H1 (cell line): ENCODE data around the gene PLPP7. TPM values are rescaled to one million over a fixed set of nuclear protein-coding genes. Genes with fewer than 3 reads are reported as not detected.

Source experiments
- CTCF ChIA-PET: fragments of 300-600 bp; sonication (Branson Sonifier 250); formaldehyde crosslinking; loops from one replicate; lab custom pipeline; 2021; ENCODE audit not compliant: partially characterized antibody; lab: Charles Lee
- POLR2A ChIA-PET: fragments of 300-600 bp; sonication (Branson Sonifier 250); formaldehyde crosslinking; loops from one replicate; lab custom pipeline; 2021; ENCODE audit warnings: inconsistent platforms; ENCODE audit not compliant: partially characterized antibody; lab: Charles Lee
- DNase-seq, 2 experiments: peaks; one replicate each; pipeline versions ENCODE4 v3.0.0 to v3.0.0-alpha.2; 2010 to 2022; ENCODE audit warnings: low spot score in 2 of 2, low read depth in 1 of 2, mixed read lengths in 1 of 2
- FAIRE-seq: peaks from 2 replicates; lab custom pipeline; 2011; peaks lifted over from hg19 to GRCh38; lab: Jason Lieb, UNC
- H2AFZ ChIP-seq: 2 replicates; pipeline ENCODE4 v1.8.1; 2012; ENCODE audit warnings: low read length, inconsistent platforms
- H2AK5ac ChIP-seq: 2 replicates; pipeline ENCODE4 v1.6.1; 2013; ENCODE audit warnings: low read depth, low read length
- H2BK120ac ChIP-seq: replicated peaks from 2 replicates; pipeline ENCODE3; 2013; ENCODE audit warnings: low read depth, low read length, inconsistent platforms
- H2BK12ac ChIP-seq: 2 replicates; pipeline ENCODE4 v1.6.1; 2013; ENCODE audit warnings: low read depth, low read length
- H2BK15ac ChIP-seq: 2 replicates; pipeline ENCODE4 v1.6.1; 2013; ENCODE audit warnings: low read length
- H2BK20ac ChIP-seq: 2 replicates; pipeline ENCODE4 v1.6.1; 2013; ENCODE audit warnings: low read length
- H2BK5ac ChIP-seq: 2 replicates; pipeline ENCODE4 v1.6.1; 2013; ENCODE audit warnings: low read depth, low read length
- H3K14ac ChIP-seq: 2 replicates; pipeline ENCODE4 v1.6.1; 2013; ENCODE audit warnings: inconsistent platforms; ENCODE audit not compliant: insufficient read length
- H3K18ac ChIP-seq: 2 replicates; pipeline ENCODE4 v1.6.1; 2013; ENCODE audit warnings: low read length; ENCODE audit errors: extremely low read depth
- H3K23ac ChIP-seq: 2 replicates; pipeline ENCODE4 v1.6.1; 2013; ENCODE audit warnings: inconsistent platforms; ENCODE audit not compliant: insufficient read length
- H3K23me2 ChIP-seq: 2 replicates; pipeline ENCODE4 v1.6.1; 2013; ENCODE audit warnings: low read depth, low read length
- H3K27ac ChIP-seq: 2 replicates; pipeline ENCODE4 v1.6.1; 2011; ENCODE audit warnings: low read depth, low read length, inconsistent platforms
- H3K27me3 ChIP-seq, 4 experiments: replicated peaks in 1 of 4; 1 replicate in 1 of 4; 2 replicates in 3 of 4; pipeline versions ENCODE4 v1.6.1 to v1.8.1; 2011 to 2013; ENCODE audit warnings: low read length in 3 of 4, mild to moderate bottlenecking in 3 of 4, inconsistent platforms in 2 of 4, mixed read lengths in 2 of 4, moderate library complexity in 1 of 4; ENCODE audit not compliant: control insufficient read depth in 3 of 4, insufficient read depth in 3 of 4; ENCODE audit errors: extremely low read depth in 1 of 4
- H3K36me3 ChIP-seq, 4 experiments: 2 replicates each; pipeline versions ENCODE4 v1.6.1 to v1.8.1; 2011 to 2013; ENCODE audit warnings: mild to moderate bottlenecking in 4 of 4, low read length in 3 of 4, moderate library complexity in 2 of 4, control low read depth in 1 of 4, inconsistent platforms in 1 of 4; ENCODE audit not compliant: insufficient read depth in 4 of 4, control insufficient read depth in 2 of 4
- H3K4ac ChIP-seq: replicated peaks from 2 replicates; pipeline ENCODE3; 2013; ENCODE audit warnings: low read length, low read depth, mixed read lengths, inconsistent platforms; ENCODE audit not compliant: insufficient read length
- H3K4me1 ChIP-seq, 4 experiments: replicated peaks in 1 of 4; 1 replicate in 1 of 4; 2 replicates in 3 of 4; pipeline versions ENCODE4 v1.6.1 to v1.8.1; 2011 to 2013; ENCODE audit warnings: low read length in 3 of 4, inconsistent platforms in 2 of 4, mixed read lengths in 1 of 4; ENCODE audit not compliant: insufficient read depth in 4 of 4, control insufficient read depth in 3 of 4
- H3K4me2 ChIP-seq, 2 experiments: 2 replicates each; pipeline versions ENCODE4 v1.6.1 to v1.8.1; 2011 to 2013; ENCODE audit warnings: low read depth in 2 of 2, low read length in 2 of 2, control low read depth in 1 of 2, inconsistent platforms in 1 of 2, mild to moderate bottlenecking in 1 of 2; ENCODE audit not compliant: insufficient read depth in 1 of 2
- H3K4me3 ChIP-seq, 4 experiments: fragments of 200-600, 300-600 bp in 1 of 4; sonication (generic), shearing (Covaris generic), sonication (Bioruptor Twin) in 1 of 4; 2 replicates each; pipeline versions ENCODE4 v1.5.1 to v1.8.1; 2011 to 2016; ENCODE audit warnings: low read length in 4 of 4, low read depth in 3 of 4, control low read depth in 2 of 4, inconsistent platforms in 2 of 4, mild to moderate bottlenecking in 2 of 4, mixed read lengths in 1 of 4, moderate library complexity in 1 of 4; ENCODE audit not compliant: insufficient read depth in 2 of 4; ENCODE audit errors: extremely low read depth in 1 of 4
- H3K56ac ChIP-seq: replicated peaks from 2 replicates; pipeline ENCODE3; 2013; ENCODE audit warnings: low read depth, mild to moderate bottlenecking, mixed read lengths, low read length, inconsistent platforms; ENCODE audit not compliant: insufficient read length
- H3K79me1 ChIP-seq: 2 replicates; pipeline ENCODE4 v1.6.1; 2013; ENCODE audit warnings: low read depth, low read length, control low read depth
- H3K79me2 ChIP-seq, 2 experiments: 2 replicates each; pipeline versions ENCODE4 v1.6.1 to v1.8.1; 2012 to 2013; ENCODE audit warnings: low read length in 2 of 2, mild to moderate bottlenecking in 2 of 2, inconsistent platforms in 1 of 2; ENCODE audit not compliant: insufficient read depth in 2 of 2, control insufficient read depth in 1 of 2
- H3K9ac ChIP-seq, 4 experiments: replicated peaks in 1 of 4; 1 replicate in 1 of 4; 2 replicates in 3 of 4; pipeline versions ENCODE4 v1.6.1 to v1.8.1; 2011 to 2013; ENCODE audit warnings: low read depth in 3 of 4, low read length in 3 of 4, control low read depth in 2 of 4, mild to moderate bottlenecking in 2 of 4, moderate library complexity in 2 of 4, inconsistent platforms in 1 of 4; ENCODE audit errors: extremely low read depth in 1 of 4
- H3K9me3 ChIP-seq, 2 experiments: 2 replicates each; pipeline versions ENCODE4 v1.6.1 to v1.8.1; 2012 to 2013; ENCODE audit warnings: mild to moderate bottlenecking in 2 of 2, moderate library complexity in 2 of 2, control low read depth in 1 of 2, inconsistent platforms in 1 of 2, low read depth in 1 of 2, low read length in 1 of 2, mixed read lengths in 1 of 2; ENCODE audit not compliant: insufficient read depth in 2 of 2
- H4K20me1 ChIP-seq, 2 experiments: replicated peaks in 1 of 2; 2 replicates each; pipeline versions ENCODE3 to v1.8.1; 2011 to 2013; ENCODE audit warnings: inconsistent platforms in 2 of 2, low read length in 2 of 2, mild to moderate bottlenecking in 1 of 2; ENCODE audit not compliant: insufficient read depth in 2 of 2, control insufficient read depth in 1 of 2
- H4K5ac ChIP-seq: 2 replicates; pipeline ENCODE4 v1.6.1; 2013; ENCODE audit warnings: low read length, low read depth, mixed read lengths, inconsistent platforms; ENCODE audit not compliant: insufficient read length
- H4K8ac ChIP-seq: 2 replicates; pipeline ENCODE4 v1.8.0; 2013; ENCODE audit warnings: mild to moderate bottlenecking, moderate library complexity, low read length, inconsistent platforms; ENCODE audit not compliant: insufficient read depth; ENCODE audit errors: extremely low read depth
- H4K91ac ChIP-seq: replicated peaks from 2 replicates; pipeline ENCODE3; 2013; ENCODE audit warnings: low read length, mixed read lengths, inconsistent platforms; ENCODE audit not compliant: insufficient read length
- KDM4A ChIP-seq: IDR thresholded peaks from one replicate; pipeline ENCODE4 v1.7.1; 2012; ENCODE audit warnings: low read depth, mild to moderate bottlenecking, moderate library complexity, low read length, inconsistent platforms; ENCODE audit not compliant: severe bottlenecking
- WGBS, 2 experiments: shearing (Covaris generic) in 1 of 2; methylation state at CpG; one replicate each; pipeline versions ENCODE4 v1.1.6 to v1.1.7; 2013 to 2015; ENCODE audit warnings: low lambda C conversion rate in 2 of 2, mixed read lengths in 2 of 2, inconsistent platforms in 1 of 2, low coverage in 1 of 2, missing lambda C conversion rate in 1 of 2; ENCODE audit not compliant: insufficient replicate concordance in 2 of 2, insufficient coverage in 1 of 2, insufficient read length in 1 of 2; ENCODE audit errors: extremely low coverage in 1 of 2, missing lambda C conversion rate in 1 of 2; 5-methylcytosine and 5-hydroxymethylcytosine counted together
- polyA plus RNA-seq, 7 experiments: library from polyadenylated mRNA; depleted of rRNA in 3 of 7; stranded (reverse) in 5 of 7; unstranded in 2 of 7; fragments of >200 nt in 5 of 7; fragments of 200-250 nt in 2 of 7; gene quantifications; 1 replicate in 5 of 7; 2 replicates in 1 of 7; 4 replicates in 1 of 7; pipeline versions ENCODE4 v1.2.1 to v1.2.3, GENCODE V29; 2011 to 2013; ENCODE audit warnings: missing spikeins in 2 of 7, mixed read lengths in 2 of 7
- total RNA-seq: library from RNA; stranded (reverse); fragmentation: NEBNext Ultra II Directional; extraction: Animal tissue kit (Norgen Biotek cat#: 25700); gene quantifications from 2 replicates; pipeline ENCODE4 v1.2.1, GENCODE V29; 2021

The PLPP7 gene
- total and polyA plus RNA-seq, 2 of the 8 experiments (the other 6 are each of a cell fraction or from before 2014, with no cell fraction given): 3.4 to 3.9 TPM

DNA sequence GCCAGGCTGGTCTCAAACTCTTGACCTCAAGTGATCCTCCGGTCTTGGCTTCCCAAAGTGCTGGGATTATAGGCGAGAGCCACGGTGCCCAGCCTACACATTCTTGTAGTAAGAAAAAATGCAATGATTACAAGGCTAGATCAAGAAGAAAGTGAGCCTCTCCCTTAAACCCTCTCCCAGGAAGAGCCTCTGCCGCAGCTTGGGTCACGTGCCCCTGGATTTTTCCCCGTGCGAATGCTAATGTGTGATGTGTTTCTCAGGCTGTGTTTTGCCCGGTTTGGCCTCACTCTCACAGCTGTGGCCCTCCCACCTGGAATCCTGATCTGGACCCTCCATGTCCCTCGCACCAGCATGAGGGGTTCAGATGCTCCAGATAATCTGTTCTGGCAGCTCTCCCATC lies 6.9 kb downstream of the PLPP7 start:
- POLR2A ChIA-PET: interaction anchor here (1.6 kb wide), 1 partner anchor 11 kb away, joined by 3 read pairs; no protein-coding TSS in a partner anchor
- CTCF ChIA-PET: interaction anchor here (1.0 to 1.5 kb wide), 3 partner anchors 25 to 116 kb away, joined by 3 to 4 read pairs (median 4); no protein-coding TSS in a partner anchor

More for the DNA sequence above, 6.9 kb downstream of the PLPP7 start:
- H3K14ac ChIP-seq: no peak overlapping the region
- no peak for TF ChIP-seq KDM4A
- no peaks in the 10 kb centered on the region for H3K79me2 ChIP-seq
- no peaks in the 10 kb centered on the region for H3K9me3 ChIP-seq
- no peak overlapping the region for H3K9ac ChIP-seq
- no peak overlapping the region for H3K56ac ChIP-seq
- no peak overlapping the region for H4K5ac ChIP-seq
- no peak overlapping the region for H3K4ac ChIP-seq
- no peak overlapping the region for H4K91ac ChIP-seq
- no peaks in the 10 kb centered on the region for H3K23me2 ChIP-seq
- DNase-seq (no peak), FAIRE-seq (no peak)
- no peak overlapping the region for H2BK120ac ChIP-seq
- no peaks in the 10 kb centered on the region for H4K20me1 ChIP-seq
- WGBS, 2 experiments: 91% methylated on average over 9 of the region's 9 CpGs; no CpG with 5 or more reads in 1 of the 2 experiments
- no peak overlapping the region for H2BK20ac ChIP-seq
- H4K8ac ChIP-seq: no peak overlapping the region
- H2BK5ac ChIP-seq: no peak overlapping the region
- no peak overlapping the region for H2BK15ac ChIP-seq
- peaks cover 0 to 2% (median 0%) of the 10 kb centered on the region in 4 experiments; a peak in 1 of 7 replicates for H3K4me1 ChIP-seq
- H2AFZ ChIP-seq: no peak overlapping the region
- H3K36me3 ChIP-seq: no peaks in the 10 kb centered on the region
- H3K4me3 ChIP-seq: no peak overlapping the region
- no peak overlapping the region for H3K18ac ChIP-seq
- no peak overlapping the region for H2AK5ac ChIP-seq
- H3K4me2 ChIP-seq: no peak overlapping the region
- H3K79me1 ChIP-seq: no peaks in the 10 kb centered on the region
- H3K27ac ChIP-seq: no peak overlapping the region
- no peaks in the 10 kb centered on the region for H3K27me3 ChIP-seq
- H3K23ac ChIP-seq: no peak overlapping the region
- no peak overlapping the region for H2BK12ac ChIP-seq
